Measurements from ENCODE around the gene GRB10. TPM values are rescaled to one million over a fixed set of nuclear protein-coding genes. Genes with fewer than 3 reads are reported as not detected.

Gene GRB10
- total and polyA plus RNA-seq, 2 experiments from 2014 or later: 35.0 to 154 TPM

- H3K4me1 Mint-ChIP-seq: peaks cover 70% of the 10 kb centered on the region
- Histone ChIP-seq H3K4me1 (ENCODE audit: insufficient read depth) (peaks cover 68% of the 10 kb centered on the region), H3K27me3 (ENCODE audit: insufficient read depth) (no peaks in the 10 kb centered on the region), H3K79me2 (replicated peaks; ENCODE audit: insufficient read depth) (peaks cover 91% of the 10 kb centered on the region), H4K20me1 (replicated peaks; ENCODE audit: insufficient read depth) (peaks cover 1% of the 10 kb centered on the region; the same call in 1 of the 2 replicates), H3F3A (replicated peaks; ENCODE audit: low read depth) (peaks cover 12% of the 10 kb centered on the region), H3K4me3 (peak overlapping the region; percentile 22), H3K9me2 (ENCODE audit: insufficient read depth) (peaks cover 11% of the 10 kb centered on the region; the same call in 1 of the 2 replicates), H3K4me2 (peak overlapping the region; percentile 65), H2AFZ (no peak overlapping the region), H3K36me3 (ENCODE audit: insufficient read depth) (no peaks in the 10 kb centered on the region; the same call in 1 of the 2 replicates), H3K27ac (ENCODE audit: low read depth) (peak overlapping the region; percentile 89)
- H3K27ac Mint-ChIP-seq: peak overlapping the region; percentile 25
- ATAC-seq (peak; percentile 82), DNase-seq (ENCODE audit: low spot score) (peak; percentile 83)
- peaks cover 42% of the 10 kb centered on the region for H3K9me3 Mint-ChIP-seq
- peaks cover 18% of the 10 kb centered on the region for H3K27me3 Mint-ChIP-seq (ENCODE audit: insufficient read depth, low read depth, poor library complexity)
- TF ChIP-seq CREB1 (CRISPR knock-in tag; IDR thresholded peaks at IDR 0.05; ENCODE audit: low read depth): no peak
- peak; percentile 75 for TF ChIP-seq ZNF462 (CRISPR knock-in tag; IDR thresholded peaks at IDR 0.05)
- TF ChIP-seq EZH2phosphoT487 (IDR thresholded peaks at IDR 0.05; ENCODE audit: unreplicated experiment): no peak
- peak; percentile 83 for TF ChIP-seq NANOG (IDR thresholded peaks at IDR 0.05; ENCODE audit: borderline replicate concordance)
- no peak for TF ChIP-seq JUNB (IDR thresholded peaks at IDR 0.05; ENCODE audit: unreplicated experiment)
- H3K36me3 Mint-ChIP-seq (ENCODE audit: low read depth): peaks cover 86% of the 10 kb centered on the region
- H3K4me3 Mint-ChIP-seq: peak overlapping the region; percentile 7; the same call in 2 of the 3 replicates
Observed at GRCh38 chr7:50768485-50769474, 13.9 kb downstream of the GRB10 start.

Data from GM23338 (cell line).